NCI-H2196 treated with DMSO at 0.1 percent for 48 hours (cell line): Measurements from ENCODE around the gene FLT4.

Experiments
- DNase-seq: peaks from one replicate; lab custom pipeline; 2025; ENCODE audit not compliant: unreplicated experiment; lab: John Stamatoyannopoulos, UW

The FLT4 gene

GRCh38 chr5:180628211-180628610 lies 21.2 kb downstream of the FLT4 start:
- no peak for DNase-seq

DNA sequence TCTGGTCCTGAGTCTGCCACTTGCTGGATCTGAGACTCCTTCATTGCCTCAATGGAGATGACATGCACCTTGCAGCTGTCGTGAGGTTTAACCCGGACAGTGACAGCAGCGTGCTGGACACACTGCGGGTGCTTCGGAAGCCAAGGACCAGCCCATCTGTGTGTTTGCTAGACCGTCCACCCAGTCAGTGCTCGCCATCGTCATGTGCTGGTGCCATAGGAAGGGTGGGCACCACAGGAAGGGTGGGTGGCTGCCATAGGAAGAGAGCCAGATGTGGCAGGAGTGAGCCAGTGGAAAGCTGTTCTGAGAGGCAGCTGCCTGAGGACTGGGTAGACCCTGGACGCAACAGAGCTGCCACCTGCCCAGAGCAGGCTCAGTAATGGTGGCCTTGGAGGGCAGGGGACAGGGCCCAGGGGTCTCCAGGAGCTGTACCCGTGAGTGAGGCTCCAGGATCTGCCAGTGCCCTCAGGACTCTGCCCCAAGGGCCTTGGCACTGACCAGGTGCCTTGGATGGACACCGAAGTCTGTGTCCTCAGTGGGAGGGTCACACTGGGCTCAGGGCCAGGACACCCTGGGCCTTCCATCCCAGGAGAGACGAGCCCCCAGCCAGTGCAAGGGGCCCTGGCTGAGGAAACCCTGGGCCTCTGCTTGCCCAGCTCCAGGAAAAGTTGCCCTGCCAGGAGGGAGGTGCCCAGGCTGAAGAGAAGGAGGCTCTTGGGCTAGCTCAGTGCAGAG lies 21.8 kb downstream of the FLT4 start:
- no peak for DNase-seq

DNA sequence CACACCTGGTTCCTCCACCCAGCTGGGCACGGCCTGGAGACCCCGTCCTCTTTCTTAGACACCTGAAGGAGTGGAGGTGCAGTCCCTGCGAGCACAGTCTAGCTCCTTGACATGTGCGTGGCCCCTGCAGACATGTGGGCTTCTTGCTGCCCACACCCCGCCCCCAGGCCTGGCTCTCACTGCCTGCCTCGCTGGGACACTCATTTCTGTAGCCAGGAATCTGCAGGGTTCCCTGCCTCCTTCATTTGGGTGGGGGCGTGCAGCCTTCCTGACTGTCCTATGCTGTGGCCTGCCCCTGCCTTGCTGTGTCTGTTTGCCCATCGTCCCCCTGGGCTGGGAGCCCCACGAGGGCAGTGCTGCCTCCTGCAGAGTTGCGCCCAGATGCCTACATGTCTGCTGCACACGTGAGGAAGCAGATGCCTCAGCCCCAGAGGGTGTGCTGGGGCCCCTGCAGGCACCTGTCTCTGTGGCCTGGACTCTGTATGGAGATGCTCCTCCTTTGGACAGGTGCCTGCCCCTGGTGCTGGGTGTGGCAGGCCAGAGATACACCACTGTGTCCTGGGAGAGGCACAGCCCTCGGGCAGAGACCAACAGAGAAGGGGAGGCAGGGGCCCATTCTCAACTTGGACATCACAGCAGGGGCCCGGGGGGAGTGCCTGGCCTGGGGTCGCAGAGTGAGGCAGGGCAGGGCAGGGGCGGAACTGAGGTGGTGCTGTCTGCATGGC lies 22.6 kb downstream of the FLT4 start:
- DNase-seq = no peak

DNA sequence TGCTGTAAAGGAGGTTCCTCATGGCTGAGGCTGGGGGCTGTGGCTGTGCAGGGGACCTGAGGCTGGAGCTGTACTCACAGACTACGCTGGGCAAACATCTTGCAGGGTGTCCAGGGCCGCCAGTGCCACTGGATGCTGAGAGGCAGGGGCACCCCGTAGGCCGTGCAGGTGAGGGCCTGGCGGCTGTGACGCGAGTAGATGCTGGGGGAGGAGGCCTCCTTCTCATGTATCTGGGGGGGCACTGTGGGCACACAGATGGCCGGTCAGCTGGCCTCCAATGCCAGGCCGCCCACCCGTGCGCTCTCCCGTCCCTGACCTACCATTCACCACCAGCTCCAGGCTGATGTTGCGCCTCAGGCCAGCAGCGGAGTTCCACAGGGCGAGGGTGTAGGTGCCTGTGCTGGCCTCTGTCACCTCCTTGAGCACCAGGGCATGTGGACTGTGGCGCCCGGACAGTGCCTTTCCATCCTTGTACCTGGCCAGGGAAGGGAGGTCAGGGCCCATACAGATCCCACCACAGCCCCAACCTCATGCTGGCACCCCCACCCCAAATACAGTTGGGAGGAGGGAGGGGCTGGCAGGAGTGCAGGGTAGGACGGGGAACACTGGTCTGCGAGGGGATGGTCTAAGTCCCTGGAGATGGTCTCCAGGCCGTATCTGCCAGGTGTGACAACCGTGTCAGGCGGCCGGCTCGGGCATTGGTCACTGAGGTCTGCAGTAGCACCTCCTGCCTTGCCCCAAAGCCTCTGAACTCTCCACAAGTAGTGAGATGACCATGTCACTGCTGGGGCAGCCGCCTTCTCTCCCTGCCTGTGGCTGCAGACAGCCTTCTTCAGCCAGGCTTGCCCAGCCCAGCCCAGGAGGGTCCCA lies 23.4 kb downstream of the FLT4 start:
- DNase-seq = no peak

DNA sequence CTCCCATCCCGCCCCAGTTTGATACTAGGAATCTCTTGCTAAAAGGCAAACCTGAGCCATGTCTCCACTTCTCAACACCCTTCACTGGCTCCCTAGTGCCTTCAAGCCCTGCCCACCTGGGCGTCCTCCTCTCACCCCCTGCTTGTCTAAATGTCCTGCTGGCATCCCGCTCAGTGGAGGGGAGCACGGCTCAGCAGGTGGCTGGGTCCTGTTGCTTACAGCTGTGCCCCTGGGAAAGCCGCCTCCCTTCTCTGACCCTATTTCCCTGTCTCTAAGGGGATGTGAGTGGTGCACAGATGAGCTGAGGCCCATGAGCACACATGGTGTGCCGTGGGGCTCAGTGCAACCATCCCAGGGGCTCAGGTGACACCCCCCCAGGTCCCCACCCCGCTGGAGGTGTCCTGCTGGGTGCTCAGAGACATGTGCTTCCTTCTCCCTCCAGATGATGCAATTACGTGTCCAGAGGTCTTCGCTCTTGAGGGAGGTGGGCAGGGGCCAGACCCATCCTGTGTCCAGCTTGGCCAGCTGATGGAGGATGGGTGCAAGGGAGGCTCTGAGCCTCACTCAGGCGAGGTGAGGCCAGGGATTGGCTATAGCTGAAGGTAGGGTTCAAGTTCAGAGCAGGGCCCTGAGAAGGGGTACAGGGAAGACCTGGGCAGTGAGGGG lies 24.1 kb downstream of the FLT4 start:
- no peak for DNase-seq

GRCh38 chr5:180624587-180624986 lies 24.8 kb downstream of the FLT4 start:
- no peak for DNase-seq

DNA sequence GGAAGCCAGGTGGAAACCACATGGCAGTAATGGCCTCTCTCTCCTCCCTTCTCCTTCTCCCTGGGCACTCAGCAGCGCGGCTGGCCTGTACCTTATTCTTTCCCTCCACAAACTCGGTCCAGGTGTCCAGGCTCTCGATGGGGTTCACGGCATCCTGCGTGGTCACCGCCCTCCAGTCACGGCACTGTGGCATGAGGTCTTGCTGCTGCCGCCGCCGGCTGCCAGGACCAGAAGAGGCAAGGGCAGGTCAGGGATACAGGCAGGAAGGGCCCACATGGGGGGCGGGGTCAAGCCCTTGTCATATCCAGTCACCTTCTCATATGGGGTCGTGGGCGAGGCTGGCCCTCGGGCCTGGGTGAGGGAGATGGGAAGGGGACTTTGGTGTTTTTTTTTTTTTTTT lies 25.6 kb downstream of the FLT4 start:
- no peak for DNase-seq

DNA sequence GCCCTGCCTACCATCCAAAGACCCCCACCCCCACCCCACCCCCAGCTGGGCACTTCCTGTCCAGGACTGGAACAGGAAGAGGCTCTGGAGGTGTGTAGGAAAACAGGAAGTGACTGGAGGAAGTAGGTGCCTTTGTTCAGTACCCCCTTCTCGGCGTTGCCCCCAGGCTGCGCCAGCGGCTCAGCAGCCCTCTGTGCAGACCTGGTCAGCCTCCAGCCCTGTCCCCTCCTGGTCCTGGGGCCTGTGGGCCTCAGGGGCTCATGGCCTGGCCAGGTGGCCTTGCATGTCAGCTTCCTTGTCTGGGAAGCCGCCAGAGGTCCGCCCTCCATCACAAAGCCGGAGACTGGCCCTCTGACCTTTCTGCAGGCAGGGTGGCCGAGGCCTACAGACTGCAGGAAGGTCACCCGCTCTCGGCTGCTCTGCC lies 26.0 kb downstream of the FLT4 start:
- DNase-seq = no peak

DNA sequence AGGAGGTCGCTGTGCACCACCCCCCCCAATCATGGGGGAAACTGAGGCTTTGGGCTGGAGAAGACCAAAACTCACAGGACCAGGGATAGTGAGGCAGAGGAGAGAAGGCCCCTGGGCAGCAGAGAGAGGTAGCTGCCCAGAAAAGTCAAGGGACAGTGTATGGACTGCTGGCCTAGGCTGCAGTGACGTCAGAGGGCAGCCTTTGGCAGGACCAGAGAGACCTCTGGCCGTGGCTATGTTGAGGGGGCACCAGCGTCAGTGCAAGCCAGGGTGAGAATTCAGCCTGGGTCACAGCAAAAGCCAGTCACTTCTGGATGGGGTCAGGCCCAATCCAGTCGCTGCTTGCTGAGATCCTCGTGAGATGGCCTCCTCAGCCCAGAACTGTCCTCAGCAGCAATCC lies 26.5 kb downstream of the FLT4 start:
- DNase-seq = no peak

DNA sequence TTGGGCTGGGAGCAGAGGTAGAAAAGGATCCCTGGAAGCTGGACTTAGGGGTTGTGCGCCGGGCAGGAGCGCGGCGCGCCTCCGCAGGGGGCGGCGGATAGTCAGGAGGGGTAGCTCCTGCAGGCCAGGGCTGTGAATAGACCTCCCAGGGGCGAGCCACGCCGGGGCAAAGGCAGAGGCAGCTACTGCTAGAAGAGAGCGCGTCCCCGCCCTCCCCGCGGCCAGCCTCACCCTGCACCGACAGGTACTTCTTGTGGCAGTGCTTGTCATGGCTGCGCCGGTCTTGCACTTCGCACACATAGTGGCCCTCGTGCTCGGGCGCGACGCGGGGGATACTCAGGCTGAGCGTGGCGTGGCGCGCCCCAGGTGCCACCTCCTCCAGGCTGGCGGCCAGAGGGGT lies 28.1 kb downstream of the FLT4 start:
- DNase-seq = no peak

DNA sequence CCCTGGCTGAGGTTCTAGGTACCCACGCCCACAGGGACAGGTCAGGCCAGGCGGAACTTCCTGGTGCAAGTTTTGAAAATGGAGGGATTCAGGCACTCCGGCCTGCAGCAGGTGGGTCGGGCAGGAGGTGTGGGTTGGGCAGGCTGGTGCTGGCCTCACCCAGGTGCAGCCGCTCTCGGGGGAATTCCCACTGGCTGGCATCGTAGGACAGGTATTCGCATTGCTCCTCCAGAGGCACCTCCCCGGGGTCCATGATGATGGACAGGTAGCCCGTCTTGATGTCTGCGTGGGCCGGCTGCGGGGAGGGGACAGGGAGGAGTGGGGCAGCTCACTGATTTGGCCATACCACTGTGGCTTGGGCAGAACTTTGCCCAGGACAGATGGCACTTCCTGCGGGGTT lies 29.4 kb downstream of the FLT4 start:
- DNase-seq = no peak

DNA sequence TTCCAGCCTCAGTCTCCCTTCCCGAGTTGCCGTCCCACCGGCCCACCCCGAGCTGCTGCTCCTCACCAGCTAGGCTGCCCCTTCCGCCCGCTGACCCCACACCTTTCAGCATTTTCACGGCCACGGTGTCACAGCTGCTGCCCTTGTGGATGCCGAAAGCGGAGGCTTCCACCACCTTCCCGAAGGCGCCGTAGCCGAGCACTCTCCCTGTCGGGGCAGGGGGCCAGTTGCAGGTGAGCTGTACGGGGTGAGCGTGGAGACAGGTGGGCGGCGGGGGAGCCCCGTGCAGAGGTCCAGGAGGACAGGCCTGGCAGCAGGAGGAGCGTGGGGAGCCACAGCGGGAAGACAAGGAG lies 29.9 kb downstream of the FLT4 start:
- no peak for DNase-seq

DNA sequence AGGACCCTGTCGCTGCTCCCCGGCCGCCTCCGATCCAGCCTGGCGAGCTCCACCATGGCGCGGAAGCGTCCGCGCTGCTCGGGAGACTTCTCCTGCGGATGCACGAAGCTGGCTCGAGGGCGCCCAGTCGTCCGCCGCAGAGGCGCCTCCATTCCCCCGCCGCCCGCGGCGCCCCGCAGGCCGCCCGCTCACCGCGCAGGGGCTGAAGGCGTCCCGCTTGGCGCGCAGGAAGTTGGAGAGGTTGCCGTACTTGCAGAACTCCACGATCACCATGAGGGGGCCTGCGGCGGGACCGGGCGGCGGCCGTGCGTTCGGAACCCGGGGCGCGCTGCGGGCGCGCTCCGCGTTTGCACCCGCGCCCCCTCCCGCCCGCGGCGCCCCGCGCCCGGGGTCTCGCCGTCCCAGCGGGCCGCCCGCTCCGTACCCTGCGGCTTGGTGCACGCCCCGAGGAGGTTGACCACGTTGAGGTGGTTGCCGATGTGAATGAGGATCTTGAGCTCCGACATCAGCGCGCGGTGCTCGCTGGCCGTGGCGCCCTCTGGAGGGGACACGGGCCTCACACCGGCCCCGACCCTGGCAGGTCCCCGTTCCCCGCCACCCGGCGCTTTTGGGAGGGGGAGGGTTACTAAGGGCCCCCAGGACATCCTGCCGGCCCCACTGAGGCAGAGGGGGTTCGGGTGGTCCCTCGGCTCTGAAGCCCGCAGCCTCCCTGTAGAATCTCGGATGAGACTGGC lies 30.4 kb downstream of the FLT4 start:
- no peak for DNase-seq

DNA sequence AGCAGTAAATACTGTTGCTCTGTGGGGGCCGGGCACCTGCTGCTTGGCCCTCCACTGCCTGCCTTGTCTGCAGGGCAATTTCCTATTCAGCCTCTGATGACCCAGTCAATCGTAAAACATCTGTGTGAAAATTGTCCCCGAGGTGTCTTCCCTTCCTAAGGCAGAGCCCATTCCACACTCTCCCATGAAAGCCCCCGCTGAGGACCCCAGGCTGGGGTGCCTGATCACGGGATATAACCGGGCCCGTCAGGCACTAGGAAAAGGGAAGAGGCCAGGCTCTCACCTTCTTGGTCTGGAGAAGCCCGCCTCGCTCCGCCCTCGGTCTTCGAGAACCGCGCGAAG lies 30.9 kb downstream of the FLT4 start:
- no peak for DNase-seq

DNA sequence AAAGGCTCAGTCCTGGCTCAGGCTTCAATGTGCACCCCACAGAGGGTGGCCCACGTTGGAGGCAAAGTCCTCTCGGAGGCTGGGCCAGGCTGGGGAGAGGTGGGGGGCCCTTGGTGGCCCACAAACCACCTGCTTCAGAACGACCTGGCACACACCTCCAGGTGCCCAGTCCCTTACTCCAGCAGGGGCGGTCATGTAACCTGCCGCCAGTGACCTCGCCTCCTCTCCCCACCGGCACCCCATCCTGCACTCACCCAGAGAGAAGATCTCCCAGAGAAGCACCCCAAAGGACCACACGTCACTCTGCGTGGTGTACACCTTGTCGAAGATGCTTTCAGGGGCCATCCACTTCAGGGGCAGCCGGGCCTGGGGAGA lies 35.6 kb downstream of the FLT4 start:
- DNase-seq = no peak

DNA sequence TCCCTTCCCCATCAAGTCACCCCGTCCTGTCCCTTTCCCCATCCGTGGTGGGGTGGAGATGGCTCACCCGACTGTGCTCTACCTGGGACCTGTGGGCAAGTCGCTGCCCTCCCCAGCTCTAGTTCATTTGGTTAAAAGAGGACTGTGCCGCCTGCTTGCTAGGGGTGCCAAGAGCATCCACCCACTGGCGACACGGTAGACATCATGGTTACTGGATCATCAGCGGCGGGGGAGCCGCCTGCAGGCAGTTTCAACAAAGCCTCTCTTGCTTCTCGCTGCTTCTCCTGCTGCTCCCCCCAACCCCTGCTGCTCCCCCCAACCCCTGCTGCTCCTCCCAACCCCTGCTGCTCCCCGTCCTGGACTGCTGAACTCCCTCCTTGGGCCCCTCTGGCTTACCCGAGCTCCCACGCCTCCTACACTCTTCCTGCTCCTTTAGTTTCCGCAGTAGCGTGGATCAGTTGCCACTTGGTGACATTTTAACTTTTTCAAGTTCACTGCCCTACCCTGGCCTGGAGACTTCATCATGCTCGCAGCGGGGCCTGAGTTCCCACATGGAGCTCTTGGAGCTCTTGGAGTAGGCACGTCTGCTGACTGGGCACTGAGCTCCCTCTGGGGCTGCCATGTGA lies 36.1 kb downstream of the FLT4 start:
- no peak for DNase-seq

- no peak for DNase-seq
Observed at GRCh38 chr5:180612683-180613082, 36.7 kb downstream of the FLT4 start.

GRCh38 chr5:180611140-180611850 lies 38.1 kb downstream of the FLT4 start:
- no peak for DNase-seq

DNA sequence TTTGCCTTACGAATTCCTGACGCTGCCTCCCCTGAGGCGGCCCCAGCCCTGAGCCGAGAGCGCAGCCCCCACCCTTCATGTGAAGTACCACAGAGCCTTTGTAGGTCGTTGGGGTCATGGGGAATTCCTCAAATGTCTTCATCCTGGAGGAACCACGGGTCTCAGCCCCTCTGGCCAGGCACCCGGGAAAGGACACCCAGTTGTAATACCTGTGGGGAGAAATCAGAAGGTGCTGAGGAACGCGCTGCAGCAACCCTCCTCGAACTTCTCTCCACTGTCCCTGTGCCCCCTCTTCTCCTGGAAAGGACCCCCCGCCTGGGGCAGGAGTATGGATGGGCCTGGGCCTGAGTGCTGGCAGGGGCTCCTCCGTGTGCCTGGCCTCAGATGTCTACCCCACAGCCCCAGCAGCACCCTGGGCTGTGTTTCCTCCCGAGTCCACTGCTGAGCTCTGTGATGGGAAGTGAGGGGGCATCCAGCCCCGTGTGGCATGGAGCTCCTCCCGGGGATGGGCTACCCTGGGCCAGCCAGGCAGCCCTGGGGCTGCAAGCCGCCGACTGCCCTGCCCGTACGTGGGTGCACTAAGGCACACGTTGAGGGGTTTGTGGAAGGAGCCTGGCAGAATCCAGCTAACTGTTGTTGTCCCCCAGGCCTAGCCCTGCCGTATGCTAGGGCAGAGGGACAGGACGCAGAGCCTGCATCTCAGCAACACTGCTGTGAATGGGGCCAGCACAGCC lies 39.4 kb downstream of the FLT4 start:
- no peak for DNase-seq
